Measurements from ENCODE around the gene GALNT13.

Gene GALNT13

DNA sequence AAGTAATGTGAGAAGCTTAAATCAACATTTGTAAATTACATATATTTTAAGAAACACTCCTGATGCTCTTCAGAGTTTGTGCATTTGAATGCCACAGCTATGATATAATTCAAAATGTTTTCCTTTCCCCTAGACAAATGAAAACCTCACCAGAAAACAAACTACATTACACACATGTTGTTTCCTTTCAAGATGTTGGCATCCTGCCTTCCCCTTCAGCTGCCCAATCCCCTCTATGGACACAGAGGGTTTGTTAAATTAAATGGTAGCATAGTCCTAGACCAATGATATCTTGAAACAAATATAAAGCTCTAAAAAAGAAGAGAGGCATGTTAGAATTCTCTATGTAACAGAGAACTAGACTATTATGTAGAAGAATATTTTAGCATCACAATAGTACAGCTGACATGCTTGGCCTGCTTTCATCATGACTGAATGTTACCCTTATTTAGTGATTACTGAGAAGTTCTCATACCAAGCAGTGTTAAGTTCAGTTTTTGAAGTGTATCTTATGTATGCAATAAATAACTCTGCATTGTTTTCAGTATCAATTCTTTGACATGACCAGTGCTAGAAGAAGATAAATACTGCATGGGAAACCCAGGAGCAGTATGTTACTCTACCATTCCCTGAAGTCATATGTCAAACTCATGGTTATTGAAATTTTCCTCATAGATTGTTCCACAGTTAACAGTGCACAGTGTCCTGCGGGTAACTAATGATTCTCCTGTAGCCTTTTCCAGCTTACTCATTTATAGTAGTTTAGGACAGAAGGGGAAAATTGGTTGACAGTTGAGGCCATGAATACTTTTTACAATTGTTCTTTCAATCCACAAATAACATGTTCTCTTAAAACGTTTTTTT lies 510.4 kb downstream of the GALNT13 start:
- no peak overlapping the region for H3K27ac ChIP-seq
- no peak for DNase-seq (ENCODE audit: low read depth, low spot score)

DNA sequence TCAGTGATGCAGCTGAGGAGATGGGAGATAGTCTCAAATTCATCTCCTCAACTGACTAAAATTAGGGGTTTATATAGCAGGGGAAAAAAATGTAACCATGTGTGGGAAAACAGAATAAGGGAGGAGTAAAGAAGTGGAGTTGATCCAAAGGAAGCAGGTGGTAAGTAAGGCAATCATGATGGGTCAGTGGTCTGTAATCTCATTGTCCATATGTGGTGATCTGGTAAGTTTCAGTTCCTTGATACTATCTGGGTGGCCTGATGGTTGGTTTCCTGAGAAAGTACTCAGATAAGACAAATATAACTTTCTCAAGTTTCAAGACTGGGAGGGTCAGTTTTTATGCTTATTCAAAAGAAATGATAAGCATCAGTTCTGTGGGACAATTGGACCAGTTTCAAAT lies 514.5 kb downstream of the GALNT13 start:
- no peak overlapping the region for H3K27ac ChIP-seq
- no peak for DNase-seq (ENCODE audit: low read depth, low spot score)

DNA sequence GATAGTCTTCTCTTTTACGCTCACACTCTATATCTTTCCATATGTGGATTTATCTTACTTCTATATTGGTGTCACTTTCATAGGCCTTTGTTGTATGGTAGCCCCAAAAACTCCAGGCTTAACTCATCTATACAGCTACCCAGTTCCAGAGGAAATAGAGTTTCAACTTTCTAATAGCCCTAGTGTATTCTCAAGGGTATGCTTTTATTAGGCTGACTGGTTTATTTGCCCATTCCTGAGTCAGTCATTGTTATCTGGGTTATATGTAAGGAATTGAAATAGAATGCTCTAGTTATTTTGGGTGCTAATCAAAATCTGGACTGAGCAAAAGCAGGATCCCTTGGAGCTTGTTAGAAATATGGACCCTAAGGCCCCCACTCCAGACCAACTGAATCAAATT lies 519.3 kb downstream of the GALNT13 start:
- no peak for DNase-seq (ENCODE audit: low read depth, low spot score)
- H3K27ac ChIP-seq: no peak overlapping the region

DNA sequence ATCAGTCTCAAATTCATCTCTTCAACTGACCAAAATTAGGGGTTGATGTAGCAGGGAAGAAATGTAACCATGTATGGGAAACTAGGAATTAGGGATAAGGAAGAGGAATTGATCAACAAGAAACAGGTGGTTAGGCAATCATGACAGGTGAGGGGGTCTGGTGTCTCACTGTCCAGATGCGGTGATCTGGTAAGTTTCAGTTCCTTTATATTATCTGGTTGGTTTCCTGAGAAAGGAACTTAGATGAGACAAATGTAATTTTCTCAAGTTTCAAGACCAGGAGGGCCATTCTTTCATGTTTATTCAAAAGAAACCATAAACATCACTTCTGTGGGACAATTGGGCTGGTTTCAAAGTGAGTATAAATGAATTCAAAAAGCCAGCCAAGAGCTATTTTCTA lies 520.5 kb downstream of the GALNT13 start:
- DNase-seq (ENCODE audit: low read depth, low spot score): no peak
- H3K27ac ChIP-seq: no peak overlapping the region

DNA sequence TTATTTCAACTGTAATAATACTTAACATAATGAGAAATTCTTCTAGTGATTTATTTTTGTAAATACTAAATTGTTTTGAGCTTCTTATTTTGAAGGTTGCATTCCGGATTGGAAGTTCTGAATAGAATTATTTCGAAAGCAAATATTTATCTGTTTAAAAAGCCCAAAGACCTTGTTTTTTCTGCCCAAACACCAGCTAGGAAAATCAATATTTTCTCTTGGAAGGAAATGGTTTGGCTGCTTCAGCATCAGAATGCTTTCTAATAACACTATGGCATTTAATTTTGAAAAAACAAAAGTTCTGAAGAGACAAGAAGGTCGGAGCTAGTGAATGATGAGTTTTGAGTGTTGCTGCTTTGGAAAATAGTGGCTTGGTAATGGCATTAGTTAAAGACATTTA lies 522.9 kb downstream of the GALNT13 start:
- no peak overlapping the region for H3K27ac ChIP-seq
- no peak for DNase-seq (ENCODE audit: low read depth, low spot score)

DNA sequence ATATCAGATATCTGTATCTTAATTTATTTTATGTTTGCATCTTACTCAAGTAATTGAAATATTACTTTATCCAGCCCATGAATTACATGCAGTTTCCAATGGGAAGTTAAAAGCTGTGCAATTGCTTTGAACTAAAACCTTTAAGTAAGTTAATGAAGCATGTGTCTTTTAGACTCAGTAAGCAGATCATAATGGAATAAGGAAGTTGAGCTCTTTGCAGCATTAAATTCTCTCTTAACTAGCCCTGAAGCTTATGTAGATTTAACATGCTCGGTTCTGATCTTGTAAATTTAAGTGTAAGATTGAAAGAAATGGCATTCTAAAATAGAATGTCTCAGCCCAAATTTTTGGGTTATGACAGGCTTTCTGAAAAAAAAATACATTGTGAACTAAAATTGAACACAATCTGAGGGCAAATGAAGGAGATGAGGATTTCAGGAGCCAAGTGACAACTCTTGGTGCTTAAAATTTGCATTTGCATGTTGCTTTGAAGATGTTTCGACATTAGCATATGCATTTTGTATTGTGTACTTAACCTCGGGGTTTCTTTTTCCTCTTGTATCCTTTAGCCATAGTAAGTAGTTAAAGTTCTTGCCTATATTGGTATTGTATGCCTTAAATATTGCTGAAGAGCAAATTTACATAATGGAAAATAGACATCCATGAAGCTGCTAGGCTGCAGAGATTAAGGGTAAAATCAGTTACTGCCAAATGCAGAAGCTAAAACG lies 529.0 kb downstream of the GALNT13 start:
- no peak overlapping the region for H3K27ac ChIP-seq
- no peak for DNase-seq (ENCODE audit: low read depth, low spot score)

DNA sequence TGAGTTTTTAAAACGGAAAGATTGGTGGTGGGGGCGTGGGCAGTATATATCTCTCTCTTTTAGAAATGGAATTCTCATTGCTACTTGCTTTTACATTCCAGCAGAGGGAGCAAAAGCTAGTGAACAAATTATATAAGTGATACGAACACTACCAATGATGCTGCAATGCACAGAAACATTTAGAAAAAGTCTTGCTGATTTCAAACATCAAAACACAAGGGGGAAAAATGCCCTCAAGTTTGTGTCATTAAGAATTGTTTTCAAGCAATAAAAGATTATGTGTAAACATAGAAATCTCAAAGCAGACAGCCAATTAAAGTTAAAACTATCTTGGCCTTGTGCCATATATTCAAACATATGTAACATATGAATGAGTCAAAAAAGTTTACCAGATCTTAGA lies 530.5 kb downstream of the GALNT13 start:
- DNase-seq (ENCODE audit: low read depth, low spot score): no peak
- H3K27ac ChIP-seq: no peak overlapping the region

DNA sequence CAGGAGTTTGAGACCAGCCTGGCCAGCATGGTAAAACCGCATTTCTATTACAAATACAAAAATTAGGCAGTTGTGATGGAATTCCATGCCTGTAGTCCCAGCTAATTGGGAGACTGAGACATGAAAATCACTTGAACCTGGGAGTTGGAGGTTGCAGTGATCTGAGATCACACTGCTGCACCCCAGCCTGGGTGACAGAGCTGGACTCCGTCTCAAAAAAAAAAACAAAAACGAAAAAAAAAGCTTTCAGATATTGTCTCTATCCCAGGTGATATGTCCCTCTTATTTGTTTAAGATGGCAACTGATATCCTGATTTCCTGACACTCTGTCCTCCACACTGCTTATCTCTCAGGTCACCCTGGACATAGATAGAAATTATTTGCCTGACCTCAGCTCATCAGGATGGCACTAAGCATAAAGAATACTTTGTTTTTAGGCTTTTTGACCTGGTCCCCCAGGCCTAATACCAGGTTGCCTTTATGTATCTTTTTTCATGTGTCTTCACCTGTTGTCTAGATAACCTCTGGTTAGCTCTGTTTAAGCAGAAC lies 531.6 kb downstream of the GALNT13 start:
- no peak for DNase-seq (ENCODE audit: low read depth, low spot score)
- H3K27ac ChIP-seq: no peak overlapping the region

DNA sequence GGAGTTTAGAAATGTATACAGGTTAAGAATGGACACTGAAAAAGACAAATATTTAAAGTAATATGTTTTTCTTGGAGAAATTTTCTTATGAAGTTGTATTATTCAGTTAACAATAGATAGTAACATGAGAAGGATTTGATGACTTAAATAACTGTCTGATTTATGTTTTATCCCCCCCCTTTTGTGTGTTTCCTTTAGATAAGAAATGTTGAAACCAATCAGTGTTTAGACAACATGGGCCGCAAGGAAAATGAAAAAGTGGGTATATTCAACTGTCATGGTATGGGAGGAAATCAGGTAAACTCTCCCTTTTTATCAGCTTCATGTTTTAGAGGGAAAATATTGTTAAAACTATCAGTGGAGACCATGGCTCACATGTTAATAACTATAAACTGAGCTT lies 537.1 kb downstream of the GALNT13 start:
- H3K27ac ChIP-seq: no peak overlapping the region
- no peak for DNase-seq (ENCODE audit: low read depth, low spot score)

DNA sequence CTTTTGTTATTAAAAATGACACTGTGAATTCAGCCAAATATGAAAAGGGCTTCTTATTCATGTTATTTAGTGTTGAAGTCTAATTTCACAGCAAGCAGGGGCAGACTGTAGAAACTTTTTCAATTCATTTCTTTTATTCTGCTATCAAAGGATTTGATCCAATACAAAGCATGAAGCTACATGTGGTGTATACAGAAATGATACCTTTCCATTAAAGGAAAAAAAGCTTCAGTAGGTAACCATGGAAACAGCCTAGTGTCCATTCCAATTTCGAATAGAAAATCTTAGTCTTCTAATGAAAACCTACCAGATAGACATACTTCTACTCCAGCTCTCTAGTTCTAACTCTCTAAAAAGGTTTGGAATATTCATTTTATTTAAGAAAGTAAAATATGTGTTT lies 550.5 kb downstream of the GALNT13 start:
- DNase-seq (ENCODE audit: low read depth, low spot score): no peak
- no peak overlapping the region for H3K27ac ChIP-seq

DNA sequence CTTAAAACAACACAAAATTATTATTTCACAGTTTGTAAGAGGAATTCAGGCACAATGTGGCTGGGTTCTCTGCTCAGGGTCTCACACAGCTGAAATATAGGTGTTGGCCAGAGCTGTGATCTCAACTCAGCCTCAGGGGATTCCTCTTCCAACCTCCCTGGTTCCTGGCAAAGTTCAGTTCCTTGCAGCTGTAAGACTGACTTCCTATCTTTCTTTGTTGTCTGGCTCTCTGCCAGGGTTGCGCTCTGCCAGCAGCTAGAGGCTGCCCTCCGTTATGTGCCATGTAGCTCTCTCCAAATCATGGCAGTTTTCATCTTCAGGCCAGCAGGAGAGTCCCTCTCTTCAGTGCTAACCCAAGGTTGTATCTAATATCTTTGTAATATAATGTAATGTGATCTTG lies 554.3 kb downstream of the GALNT13 start:
- H3K27ac ChIP-seq: no peak overlapping the region
- no peak for DNase-seq (ENCODE audit: low read depth, low spot score)

DNA sequence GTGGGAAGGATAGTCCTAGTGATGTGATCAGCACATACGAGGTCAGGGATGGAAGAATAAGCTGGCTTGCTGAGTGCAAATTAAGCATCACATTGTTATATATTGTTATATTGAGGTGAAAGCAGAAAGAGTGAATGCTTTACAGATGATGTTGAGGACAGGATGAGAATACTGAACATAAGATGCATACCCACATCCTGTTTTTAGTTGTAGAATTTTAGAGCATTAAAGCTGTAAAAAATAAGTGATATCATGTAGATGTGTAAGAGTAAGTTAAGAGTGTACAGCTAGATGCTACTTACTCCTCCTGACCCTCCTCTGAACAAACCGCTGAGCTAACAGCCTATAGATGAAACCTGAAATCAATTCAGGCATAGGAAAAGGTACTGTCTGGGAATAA lies 555.7 kb downstream of the GALNT13 start:
- no peak for DNase-seq (ENCODE audit: low read depth, low spot score)
- no peak overlapping the region for H3K27ac ChIP-seq

DNA sequence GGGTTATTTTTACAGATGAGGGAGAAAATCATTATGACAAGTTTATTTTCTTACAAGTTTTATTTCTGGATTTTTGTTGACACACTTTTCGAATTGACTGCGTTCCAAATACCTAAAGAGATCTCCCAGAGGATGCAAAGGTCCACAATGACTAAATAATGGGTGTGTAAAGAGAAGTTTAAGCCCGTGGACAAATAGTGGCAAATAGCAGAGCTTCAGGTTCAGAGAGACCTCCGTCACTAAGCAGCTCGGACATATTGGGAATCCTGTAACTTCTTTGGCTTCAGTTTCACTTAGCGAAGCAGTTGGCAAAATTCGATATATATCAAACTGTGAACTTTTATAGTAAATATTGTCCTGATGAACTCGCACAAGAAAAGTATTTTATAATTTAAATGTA lies 556.3 kb downstream of the GALNT13 start:
- no peak overlapping the region for H3K27ac ChIP-seq
- no peak for DNase-seq (ENCODE audit: low read depth, low spot score)

DNA sequence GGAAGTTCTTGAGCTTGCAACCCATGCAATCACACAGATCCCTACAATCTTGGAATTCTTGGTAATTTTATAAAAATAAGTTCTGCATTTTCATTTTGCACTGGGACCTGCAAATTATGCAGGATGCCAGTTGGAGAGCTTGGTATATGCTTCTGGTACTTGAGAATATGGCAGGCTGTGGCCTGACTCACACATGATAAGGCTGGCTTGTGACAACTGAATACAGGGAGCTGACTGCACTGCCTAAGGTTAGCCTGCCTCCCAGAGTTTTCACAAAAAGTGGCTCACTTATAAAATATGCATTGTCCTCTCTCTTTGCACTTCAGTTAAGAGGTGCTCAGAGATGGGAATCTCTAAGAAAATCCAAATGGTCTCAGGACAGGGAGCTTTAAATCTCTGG lies 561.3 kb downstream of the GALNT13 start:
- no peak overlapping the region for H3K27ac ChIP-seq
- no peak for DNase-seq (ENCODE audit: low read depth, low spot score)

DNA sequence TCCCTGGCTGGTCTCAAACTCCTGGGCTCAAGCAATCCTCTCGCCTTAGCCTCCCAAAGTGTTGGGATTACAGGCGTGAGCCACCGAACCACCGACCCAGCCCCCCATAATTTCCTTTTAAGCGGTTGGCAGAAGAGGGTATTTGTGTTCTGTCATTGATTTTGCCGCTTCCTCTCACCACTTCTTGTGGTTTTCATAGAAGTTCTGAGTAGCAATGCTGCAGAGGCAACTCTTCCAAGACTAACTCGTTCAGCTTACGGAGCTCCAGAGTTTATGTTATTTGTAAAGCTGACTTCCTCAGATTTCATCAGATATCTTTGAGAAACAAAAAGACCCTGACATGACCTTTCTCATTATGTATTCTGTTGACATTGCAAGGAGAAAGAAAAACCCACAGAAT lies 565.4 kb downstream of the GALNT13 start:
- DNase-seq (ENCODE audit: low read depth, low spot score): no peak
- no peak overlapping the region for H3K27ac ChIP-seq

DNA sequence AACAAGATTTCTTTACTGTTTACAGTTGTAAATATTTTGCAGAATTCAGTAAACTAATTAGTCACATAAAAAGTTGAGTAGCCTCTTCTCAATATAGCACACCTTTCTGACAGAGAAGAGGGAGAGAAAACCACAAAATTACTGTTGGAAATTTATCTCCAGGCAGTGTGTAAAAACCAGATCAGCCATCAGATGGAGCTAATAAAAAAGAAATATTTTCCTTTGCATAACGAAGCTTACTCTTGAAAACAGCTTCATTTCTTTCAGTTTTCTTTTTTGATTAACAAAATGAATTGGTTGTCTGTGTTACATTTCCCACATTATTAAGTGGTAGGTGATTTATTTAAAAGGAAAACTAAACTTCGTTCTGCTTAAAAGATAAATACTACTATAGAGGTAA lies 567.4 kb downstream of the GALNT13 start:
- no peak for DNase-seq (ENCODE audit: low read depth, low spot score)
- no peak overlapping the region for H3K27ac ChIP-seq

DNA sequence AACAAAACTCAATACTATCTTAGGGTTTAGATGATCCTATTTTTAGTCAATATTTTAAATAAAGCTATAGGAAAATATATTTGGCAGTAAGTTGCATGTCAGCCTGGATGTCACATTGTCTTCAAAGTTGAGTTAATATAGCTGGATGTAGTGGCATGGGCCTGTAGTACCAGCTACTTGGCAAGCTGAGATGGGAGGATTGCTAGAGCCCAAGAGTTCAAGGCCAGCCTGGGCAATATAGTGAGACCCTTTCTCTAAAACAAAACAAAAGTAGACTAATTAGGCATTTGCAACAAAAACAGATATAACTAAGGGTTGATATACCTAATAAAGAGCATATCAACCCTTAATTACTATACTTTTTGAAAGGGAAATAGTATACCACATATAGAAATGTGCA lies 572.2 kb downstream of the GALNT13 start:
- no peak overlapping the region for H3K27ac ChIP-seq
- no peak for DNase-seq (ENCODE audit: low read depth, low spot score)

DNA sequence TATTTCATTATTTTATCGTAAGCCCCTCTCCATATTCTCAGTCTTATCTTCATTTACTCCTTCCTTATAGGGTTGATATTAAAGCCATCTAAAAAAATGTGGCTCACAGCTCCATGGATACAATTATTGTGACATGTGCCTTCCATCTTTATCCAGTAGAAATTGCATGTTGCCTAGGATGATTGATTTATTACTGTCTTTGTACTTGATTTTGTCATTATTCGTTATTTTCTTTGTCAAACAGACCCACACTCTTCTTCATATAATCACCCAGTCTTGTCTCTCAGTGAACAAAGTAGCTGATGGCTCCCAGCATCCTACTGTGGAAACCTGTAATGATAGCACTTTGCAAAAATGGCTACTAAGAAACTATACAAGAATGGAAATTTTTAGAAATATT lies 574.6 kb downstream of the GALNT13 start:
- H3K27ac ChIP-seq: no peak overlapping the region

DNA sequence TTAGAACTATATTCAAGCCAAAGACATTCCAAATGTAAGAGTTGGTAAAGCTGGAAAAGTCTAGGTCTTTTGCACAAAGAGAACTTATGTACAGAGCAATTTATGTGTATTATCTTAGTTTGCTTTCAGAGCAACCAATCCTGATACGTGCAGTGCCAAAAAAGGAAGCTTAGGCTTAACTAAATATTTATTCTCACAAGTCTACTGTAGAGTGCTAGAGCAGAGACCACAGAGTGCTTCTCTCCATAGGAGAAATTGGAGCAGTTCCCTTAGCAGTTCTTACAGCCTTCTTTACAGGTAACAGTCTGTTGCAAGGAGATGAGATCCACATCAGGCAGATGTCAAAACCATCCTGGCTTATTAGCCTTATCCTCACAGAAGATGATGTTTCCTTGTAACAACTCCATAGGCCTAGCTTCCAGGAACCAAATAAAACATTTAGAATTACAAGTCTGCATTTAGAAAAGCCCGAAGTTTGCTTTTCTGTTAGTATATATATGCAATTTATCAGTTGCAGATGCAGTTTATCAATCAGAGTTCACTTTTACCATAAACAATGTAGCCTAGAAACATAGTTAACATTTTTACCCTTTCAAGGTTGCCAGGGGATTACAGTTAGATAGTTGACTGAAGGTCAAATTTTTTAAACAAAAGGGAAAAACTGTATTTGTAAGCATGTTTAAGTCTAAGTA lies 576.2 kb downstream of the GALNT13 start:
- no peak for DNase-seq (ENCODE audit: low read depth, low spot score)
- H3K27ac ChIP-seq: no peak overlapping the region

More for the DNA sequence above, 574.6 kb downstream of the GALNT13 start:
- DNase-seq (ENCODE audit: low read depth, low spot score): no peak

DNA sequence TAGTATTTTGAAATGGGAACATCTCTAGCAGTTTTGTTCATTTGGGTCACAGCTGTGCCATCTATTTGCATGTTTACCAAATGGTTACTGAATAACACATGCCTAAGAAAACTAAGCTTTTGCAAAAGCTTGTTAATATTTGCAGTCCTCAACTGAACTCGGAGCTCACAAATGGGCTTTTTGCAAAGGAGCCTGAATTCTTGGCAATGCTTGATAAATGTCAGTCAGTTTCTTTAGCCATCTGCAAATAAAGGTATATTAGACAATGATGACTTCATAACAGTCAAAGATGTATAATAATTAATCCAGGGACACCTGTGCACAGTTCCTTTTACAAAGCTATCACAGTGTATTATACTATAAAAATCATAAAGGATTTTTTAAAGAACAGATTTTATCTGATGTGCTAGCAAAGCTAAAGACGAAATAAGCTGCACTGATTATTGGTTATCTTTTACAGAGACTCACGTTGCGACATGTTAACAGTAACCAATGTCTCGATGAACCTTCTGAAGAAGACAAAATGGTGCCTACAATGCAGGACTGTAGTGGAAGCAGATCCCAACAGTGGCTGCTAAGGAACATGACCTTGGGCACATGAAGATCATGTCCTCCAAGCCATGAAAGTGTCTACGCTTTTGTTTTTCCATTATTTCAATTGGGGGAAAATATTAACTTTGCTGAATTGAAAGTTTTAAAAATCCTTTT lies 578.4 kb downstream of the GALNT13 start:
- DNase-seq (ENCODE audit: low read depth, low spot score): no peak
- no peak overlapping the region for H3K27ac ChIP-seq
